SH-SY5Y (cell line): Measurements from ENCODE around the gene NENF.

Experiments
- GATA2 ChIP-seq: IDR thresholded peaks from 2 replicates; pipeline ENCODE4 v1.6.1; 2011; ENCODE audit warnings: mild to moderate bottlenecking, low read depth, low read length
- GATA3 ChIP-seq: IDR thresholded peaks from 2 replicates; pipeline ENCODE4 v1.6.1; 2011; ENCODE audit warnings: low read depth, mild to moderate bottlenecking, low read length, moderate library complexity

The NENF gene

DNA sequence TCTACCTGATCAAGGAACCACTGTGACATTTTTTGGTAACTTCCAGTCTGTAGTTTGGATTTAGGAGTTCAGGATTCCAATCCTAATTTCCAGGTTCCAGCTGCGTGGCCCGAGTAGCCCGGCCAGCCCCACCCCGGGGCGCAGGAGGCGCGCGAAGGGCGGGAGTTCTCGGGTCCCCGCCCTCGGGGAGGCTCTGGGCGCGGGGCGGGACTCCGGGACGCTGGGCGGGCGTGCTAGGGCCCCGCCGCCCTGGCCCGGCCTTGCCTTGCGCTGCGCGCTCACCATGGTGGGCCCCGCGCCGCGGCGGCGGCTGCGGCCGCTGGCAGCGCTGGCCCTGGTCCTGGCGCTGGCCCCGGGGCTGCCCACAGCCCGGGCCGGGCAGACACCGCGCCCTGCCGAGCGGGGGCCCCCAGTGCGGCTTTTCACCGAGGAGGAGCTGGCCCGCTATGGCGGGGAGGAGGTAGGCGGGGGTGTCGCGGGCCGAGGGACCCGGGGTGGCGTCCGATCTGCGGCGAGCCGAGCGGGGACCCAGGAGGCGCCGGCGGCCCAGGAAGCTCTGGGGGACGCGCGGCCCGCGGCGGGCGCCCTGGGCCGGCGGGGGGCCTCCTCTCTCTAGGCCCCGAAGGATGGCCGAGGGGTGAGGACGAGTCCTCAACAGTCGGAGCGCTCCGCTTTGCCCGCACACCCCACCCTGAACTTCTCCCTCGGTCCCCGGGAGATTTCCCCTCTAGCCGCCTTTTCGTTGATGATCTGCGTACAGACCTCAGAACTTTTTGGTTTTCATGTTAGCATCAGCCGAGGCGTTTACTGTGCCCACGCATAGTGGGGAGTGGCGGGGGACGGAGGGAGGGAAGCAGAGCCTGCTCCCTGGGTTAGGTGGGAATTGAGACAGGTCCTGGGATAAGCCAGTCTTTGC, at the start of gene NENF:
NENF (plus strand) TSS at position 260 of the 916 bp plus-strand sequence; CDS start at position 284, 24 bp downstream.
- TF ChIP-seq GATA2 (no peak), GATA3 (no peak)

DNA sequence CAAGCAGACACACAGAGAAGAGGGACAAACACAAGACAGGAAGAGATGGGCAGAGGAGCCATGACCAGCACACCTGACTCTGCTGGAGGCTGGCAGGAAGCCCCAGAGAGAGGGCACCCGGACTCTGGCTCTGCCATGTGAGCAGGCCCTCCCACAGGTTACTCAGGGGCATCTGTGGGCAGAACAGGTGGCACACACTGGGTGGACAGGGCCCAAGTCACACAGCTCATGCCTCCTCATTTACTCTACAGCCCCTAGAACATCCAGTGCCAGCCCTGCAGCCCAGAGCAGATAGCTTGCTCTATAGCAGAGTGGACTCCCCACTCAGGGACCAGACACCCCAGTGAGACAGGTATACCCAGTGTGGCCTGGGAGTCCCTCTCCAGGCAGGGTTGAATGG, 46.7 kb upstream of the NENF start:
- TF ChIP-seq GATA2: no peak
- no peak for TF ChIP-seq GATA3

DNA sequence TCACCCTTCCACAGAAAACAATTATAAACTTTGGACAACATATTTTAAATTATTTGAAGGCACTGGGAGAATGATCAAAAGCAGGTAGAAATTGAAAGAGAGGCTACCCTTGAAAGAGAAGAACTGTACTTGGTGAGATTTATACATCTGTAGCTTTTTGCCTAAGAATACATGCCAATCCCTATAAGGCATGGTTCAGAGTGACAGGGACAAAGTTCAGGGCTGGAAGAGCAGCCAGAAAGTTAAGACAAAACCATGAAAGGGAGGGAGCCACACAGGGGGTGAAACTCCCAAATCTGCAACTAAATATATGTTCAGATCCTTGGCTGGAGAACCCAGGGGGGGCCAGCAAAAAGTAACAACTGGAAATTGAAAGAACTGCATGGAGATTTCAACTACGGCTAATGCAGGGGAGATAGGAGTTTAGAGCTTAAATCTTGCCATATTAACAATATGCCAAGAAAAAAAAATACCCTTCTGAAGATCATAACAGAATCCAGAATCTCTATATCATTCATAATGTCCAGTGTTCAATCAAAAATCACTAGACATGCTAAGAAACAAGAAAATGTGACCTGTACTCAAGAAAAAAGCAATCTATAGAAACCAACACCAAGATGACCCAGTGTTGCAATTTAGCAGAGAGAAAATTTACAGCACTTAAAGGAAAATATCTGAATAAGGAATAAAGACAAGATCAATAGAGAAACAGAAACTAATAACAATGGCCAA, 43.6 kb upstream of the NENF start:
- TF ChIP-seq GATA2 (no peak), GATA3 (no peak)

DNA sequence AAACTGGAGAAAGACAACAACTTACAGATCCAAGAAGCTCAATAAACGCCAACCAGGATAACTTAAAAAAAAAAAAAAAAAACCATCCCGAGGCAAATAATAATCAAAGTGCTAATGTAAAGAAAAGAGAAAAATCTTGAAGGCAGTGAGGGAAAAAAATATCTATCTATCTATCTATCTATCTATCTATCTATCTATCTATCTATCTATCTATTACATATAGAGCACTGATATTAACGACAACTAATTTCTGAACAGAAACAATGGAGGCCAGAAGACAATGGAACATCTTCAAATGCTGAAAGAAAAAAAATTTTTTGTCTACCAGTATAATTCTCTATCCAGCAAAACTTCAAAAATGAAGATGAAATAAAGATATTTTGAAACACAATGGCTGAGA, 36.1 kb upstream of the NENF start:
- no peak for TF ChIP-seq GATA3
- no peak for TF ChIP-seq GATA2

DNA sequence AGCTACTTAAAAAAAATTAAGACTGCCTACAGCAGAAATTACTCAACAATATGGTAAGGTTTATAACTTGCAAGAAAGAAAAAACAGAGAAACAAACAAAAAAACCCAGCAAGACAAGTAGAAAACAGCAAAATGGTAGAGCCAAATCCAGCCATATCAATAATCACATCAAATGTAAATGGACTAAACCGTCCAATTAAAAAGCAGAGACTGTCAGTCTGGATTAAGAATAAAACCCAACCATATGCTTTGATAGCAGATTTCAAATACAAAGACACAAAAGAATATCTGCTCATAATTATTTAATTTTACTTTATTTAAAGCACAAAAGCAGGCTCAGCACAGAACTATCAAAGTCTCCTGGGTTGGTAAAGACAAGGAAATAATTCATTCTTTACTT, 35.5 kb upstream of the NENF start:
- TF ChIP-seq GATA3 (no peak), GATA2 (no peak)

DNA sequence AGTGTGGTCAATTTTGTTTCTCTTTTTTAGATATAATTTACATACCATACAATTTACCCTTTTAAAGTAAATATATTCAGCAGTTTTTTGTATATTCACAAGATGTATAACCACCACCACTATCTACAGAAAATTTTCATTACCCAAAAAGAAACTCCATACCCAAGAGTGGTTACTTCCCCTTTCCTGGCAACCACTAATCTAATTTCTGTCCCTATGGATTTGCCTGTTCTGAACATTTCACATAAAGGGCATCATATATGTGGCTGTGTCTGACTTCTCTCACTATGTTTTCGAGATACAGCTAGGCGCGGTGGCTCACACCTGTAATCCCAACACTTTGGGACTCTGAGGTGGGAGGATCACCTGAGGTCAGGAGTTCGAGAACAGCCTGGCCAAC, 31.7 kb upstream of the NENF start:
- TF ChIP-seq GATA2 (no peak), GATA3 (no peak)

DNA sequence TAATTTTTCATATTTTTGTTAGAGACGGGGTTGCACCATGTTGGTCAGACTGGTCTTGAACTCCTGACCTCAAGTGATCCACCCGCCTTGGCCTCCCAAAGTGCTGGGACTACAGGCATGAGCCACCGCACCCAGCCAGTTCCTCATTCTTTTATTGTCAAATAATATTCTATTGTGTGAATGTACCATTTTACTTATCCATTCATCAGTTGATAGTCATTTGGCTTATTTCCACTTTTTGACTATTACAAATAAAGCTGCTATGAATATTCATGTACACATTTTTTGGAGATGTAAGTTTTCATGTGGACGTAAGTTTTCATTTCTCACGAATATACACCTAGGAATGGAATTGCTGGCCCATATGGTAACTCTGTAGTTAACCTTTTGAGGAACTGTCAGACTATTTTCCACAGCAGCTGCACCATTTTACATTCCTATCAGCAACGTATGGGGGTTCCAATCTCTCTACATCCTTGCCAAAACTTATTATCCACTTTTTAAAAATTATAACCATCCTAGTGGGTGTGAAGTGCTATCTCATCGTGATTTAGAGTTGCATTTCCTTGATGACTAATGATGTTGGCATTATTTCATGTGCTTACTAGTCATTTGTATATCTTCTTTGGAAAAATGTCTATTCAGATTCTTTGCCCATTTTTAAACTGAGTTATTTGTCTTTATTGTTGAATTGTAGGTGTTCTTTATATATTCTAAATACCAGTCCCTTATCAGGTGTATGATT, 30.7 kb upstream of the NENF start:
- no peak for TF ChIP-seq GATA2
- no peak for TF ChIP-seq GATA3

DNA sequence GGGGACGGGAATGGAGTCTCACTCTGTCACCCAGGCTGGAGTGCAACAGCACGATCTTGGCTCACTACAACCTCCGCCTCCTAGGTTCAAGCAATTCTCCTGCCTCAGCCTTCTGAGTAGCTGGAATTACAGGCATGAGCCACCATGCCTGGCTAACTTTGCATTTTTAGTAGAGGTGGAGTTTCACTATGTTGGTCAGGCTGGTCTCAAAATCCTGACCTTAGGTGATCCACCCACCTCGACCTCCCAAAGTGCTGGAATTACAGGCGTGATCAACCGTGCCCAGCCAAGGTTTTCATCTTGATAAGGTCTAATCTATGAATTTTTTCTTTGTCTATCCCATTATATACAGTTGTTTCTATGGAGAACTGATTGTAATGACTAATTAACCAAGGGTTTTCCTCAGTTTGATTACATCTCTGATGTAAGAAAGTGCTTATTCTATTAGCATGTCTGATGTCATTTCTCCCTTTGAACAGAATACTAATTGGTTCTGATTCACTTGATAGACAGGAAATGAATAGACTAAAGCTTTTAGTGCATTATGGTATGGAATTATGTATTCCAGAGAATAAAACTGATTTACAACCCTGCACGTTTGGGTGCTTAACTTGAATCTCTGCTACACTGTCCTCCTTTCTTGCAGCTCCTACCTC, 29.9 kb upstream of the NENF start:
- TF ChIP-seq GATA2: no peak
- TF ChIP-seq GATA3: no peak

DNA sequence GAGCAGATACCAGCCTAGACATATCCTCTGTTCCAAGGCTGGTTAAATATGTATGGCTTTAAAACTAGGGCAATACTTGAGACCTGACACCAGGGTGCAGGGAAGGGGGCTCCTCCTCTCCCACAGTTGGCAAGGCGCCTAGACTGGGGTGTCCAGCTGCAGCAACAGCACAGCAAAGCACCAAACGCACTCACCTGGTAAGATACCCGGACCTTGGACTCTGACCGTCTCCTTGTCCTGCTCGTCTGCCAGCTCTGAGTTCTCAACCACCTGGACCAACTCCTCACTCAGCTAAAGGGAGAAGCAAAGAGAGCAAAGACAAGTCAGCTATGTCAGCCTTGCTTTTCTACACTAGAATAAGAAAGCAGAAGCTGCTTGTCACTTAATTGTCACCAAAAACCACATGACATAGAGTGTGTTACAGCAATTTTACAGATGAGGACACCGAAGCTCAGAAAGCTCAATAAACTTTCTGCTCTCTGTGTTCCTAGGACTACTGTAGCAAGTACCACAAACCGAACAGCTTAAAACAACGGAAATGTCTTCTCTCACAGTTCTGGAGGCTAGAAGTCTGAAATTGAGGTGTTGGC, 22.4 kb upstream of the NENF start:
- TF ChIP-seq GATA3 (no peak), GATA2 (no peak)

DNA sequence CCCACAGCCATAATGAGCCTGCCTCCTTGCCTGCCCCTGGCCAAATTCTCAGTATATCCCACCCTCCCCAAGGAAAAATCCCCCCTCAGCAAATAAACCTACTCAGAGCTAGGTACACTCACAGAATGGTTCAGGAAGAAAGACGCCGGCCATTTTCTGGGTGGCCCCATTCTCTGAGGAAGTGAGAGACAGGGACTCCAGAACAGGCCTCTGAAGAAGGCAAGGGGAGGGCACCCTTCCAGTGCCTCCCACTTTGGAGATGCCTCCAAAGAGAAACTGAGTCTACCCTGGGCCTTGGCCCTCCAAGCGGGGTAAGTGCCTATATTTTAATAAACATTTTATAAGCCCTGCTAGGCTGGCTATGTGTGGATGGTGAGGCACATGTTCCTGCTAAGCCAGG, 20.3 kb upstream of the NENF start:
- TF ChIP-seq GATA3: no peak
- TF ChIP-seq GATA2: no peak

DNA sequence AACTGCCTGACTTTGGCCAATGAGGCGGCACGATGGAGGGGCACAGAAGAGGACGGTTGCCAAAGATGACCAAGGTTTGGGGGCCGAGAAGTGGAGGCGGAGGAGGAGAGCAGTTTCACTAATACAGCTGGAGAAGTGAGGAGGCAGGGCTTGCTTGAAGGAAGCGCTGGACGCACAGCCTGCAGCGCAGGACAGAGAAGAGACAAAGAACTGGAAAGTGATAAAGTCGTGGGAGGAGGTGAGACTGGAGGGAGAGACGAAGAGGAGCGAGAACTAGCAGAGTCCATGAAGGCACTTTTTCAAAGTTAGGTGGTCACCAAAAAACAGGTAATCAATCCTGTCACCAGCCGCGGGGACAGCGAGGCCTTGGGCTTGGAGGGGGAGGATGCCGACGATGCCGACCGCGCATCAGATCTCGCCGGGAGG, 18.8 kb upstream of the NENF start:
- TF ChIP-seq GATA3 (no peak), GATA2 (no peak)

DNA sequence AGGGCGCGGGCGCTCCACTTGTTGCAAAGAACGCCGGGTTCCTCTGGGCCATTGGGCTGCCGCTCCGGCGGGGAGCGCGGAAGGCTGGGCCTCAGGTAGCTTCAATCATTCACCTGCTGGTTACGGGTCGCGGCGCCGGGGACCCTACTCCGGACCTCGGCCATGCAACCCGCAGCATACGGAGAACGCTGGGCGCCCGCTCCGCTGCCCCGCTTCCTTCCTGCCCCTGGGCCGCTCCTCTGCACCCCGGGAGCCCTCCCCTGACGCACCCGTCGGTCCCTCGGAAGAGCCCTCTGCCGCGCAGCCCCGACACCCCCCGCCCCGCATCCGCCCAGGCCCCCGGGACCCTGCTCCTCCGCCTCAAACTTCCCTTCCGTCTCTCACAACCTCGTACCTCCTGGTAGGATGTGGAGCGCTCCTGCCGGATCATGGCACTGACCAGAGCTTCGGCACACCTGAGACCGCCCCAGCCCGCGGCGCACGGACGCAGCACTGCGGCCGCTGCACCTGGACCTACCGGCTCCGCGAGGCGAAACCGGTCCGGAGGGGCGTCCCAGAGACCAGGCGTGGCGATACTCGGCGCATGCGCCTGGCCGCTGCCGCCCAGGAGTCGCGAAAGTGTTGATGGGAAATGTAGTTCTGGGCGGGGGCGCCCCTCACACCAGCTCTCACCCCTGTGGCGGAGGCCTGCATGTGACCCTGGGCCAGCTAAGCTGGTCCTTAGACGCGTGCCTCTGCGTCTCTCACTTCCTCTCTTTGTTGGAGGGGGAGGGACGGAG, 18.2 kb upstream of the NENF start, which contains the start of gene PACC1:
PACC1 (minus strand) TSS at position 559 of the 779 bp plus-strand sequence; CDS start at position 430, 129 bp downstream.
- TF ChIP-seq GATA2 (no peak), GATA3 (no peak)

DNA sequence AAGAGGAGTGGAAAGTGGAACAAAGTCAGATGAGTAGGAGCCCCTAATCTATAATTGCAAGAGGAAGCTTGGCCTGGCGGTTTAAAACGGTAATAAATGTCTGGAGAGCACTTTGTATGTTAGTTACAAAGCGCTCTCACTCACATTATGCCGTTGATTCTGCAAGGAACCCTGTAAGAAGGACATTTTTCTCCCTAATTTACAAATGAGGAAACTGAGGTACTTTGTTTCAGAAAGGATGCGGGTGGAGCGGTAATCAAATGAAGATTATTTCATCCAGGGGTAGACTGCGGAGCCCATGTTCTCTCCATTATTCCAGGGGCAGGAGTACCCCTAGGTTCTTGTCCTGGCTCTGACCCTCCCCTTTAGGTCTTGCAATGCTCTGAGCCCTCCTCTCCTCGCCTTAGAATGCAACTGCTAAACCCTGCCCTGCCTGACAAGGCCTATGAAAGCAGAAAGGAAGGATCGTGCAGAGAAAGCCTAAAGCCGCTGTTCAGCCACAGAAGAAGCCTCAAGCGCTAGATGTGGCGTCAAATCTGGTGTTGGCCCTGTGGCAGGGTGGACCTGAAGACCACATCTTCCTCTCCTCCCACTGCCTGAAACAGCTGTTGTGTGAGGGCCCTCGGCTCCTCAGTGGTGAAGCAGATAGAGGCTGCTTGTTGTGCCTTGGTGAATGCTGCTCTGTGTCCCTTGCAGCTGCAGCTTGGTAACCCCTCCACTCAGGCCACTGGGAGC, 17.4 kb upstream of the NENF start:
- TF ChIP-seq GATA3 (no peak), GATA2 (no peak)
